K562 (cell line): ENCODE data around the gene COQ10B. TPM values are rescaled to one million over a fixed set of nuclear protein-coding genes. Genes with fewer than 3 reads are reported as not detected.

Source experiments
- ATAC-seq: fragments of 200-7000 bp; cut with Tn5 transposase; 3 replicates; pipeline ENCODE4 v1.9.1; 2020; ENCODE audit warnings: moderate library complexity
- BruUV-seq: library from RNA; stranded (reverse); fragments of 400-500 nt; replicated peaks from 2 replicates; lab custom pipeline; 2021; lab: Mats Ljungman, UMichigan
- CTCF ChIA-PET: fragments of 300-600 bp; formaldehyde crosslinking; extraction: SDS; loops from one replicate; lab custom pipeline; 2021; ENCODE audit warnings: low intra/inter-chr PET ratio; lab: Yijun Ruan, JAX
- POLR2A ChIA-PET: fragments of 300-600, 350-650 bp; sonication (Branson Sonifier 250); formaldehyde crosslinking; extraction: SDS; loops from one replicate; lab custom pipeline; 2021; ENCODE audit warnings: antibody characterized with exemption, inconsistent platforms; lab: Yijun Ruan, JAX
- DNase-seq, 4 experiments: peaks; one replicate each; pipeline versions ENCODE4 v3.0.0 to v3.0.0-alpha.2; 2011 to 2018; ENCODE audit warnings: low spot score in 3 of 4, mixed read lengths in 3 of 4; ENCODE audit errors: extremely low read depth in 1 of 4
- FAIRE-seq: peaks from 2 replicates; lab custom pipeline; 2011; peaks lifted over from hg19 to GRCh38; lab: Jason Lieb, UNC
- H2AFZ ChIP-seq: 2 replicates; pipeline ENCODE4 v1.6.0; 2011; ENCODE audit warnings: low read depth, low read length, control low read depth, inconsistent platforms
- H3K27ac ChIP-seq: fragments of 200-600 bp; 3 replicates; pipeline ENCODE4 v1.8.0; 2011; ENCODE audit warnings: low read depth, mild to moderate bottlenecking, control low read depth, inconsistent platforms, low read length, moderate library complexity, mixed read lengths; ENCODE audit errors: extremely low read depth
- H3K27me3 ChIP-seq, 2 experiments: fragments of 300-600 bp in 1 of 2; 2 replicates in 1 of 2; 3 replicates in 1 of 2; pipeline versions ENCODE4 v1.6.0 to v1.8.0; 2011; ENCODE audit warnings: inconsistent platforms in 2 of 2, low read length in 2 of 2, mild to moderate bottlenecking in 1 of 2, mixed read lengths in 1 of 2, moderate library complexity in 1 of 2; ENCODE audit not compliant: control insufficient read depth in 2 of 2, insufficient read depth in 2 of 2
- H3K36me3 ChIP-seq: fragments of 300-600 bp; 3 replicates; pipeline ENCODE4 v1.8.0; 2011; ENCODE audit warnings: mild to moderate bottlenecking, low read length, inconsistent platforms; ENCODE audit not compliant: control insufficient read depth, insufficient read depth
- H3K4me1 ChIP-seq, 2 experiments: fragments of 200-600 bp in 1 of 2; replicated peaks in 1 of 2; 2 replicates in 1 of 2; 3 replicates in 1 of 2; pipeline versions ENCODE4 v1.5.1 to v1.8.0; 2011; ENCODE audit warnings: inconsistent platforms in 2 of 2, low read length in 2 of 2, mild to moderate bottlenecking in 1 of 2, mixed read lengths in 1 of 2, moderate library complexity in 1 of 2; ENCODE audit not compliant: control insufficient read depth in 2 of 2, insufficient read depth in 2 of 2
- H3K4me2 ChIP-seq: 2 replicates; pipeline ENCODE4 v1.6.1; 2011; ENCODE audit warnings: low read length, control low read depth, inconsistent platforms, mixed read lengths; ENCODE audit not compliant: insufficient read depth
- H3K4me3 ChIP-seq: fragments of 200-600 bp; sonication (generic), shearing (Covaris generic); 2 replicates; pipeline ENCODE4 v1.5.1; 2016; ENCODE audit warnings: control low read depth, inconsistent platforms
- H3K79me2 ChIP-seq: fragments of 200-600 bp; 3 replicates; pipeline ENCODE4 v1.8.0; 2011; ENCODE audit warnings: low read length, inconsistent platforms; ENCODE audit not compliant: control insufficient read depth, insufficient read depth
- H3K9ac ChIP-seq, 2 experiments: 2 replicates each; pipeline versions ENCODE4 v1.6.0 to v1.6.1; 2011; ENCODE audit warnings: low read depth in 2 of 2, low read length in 2 of 2, control low read depth in 1 of 2, inconsistent platforms in 1 of 2, mild to moderate bottlenecking in 1 of 2, mixed read lengths in 1 of 2; ENCODE audit not compliant: insufficient read depth in 1 of 2
- H3K9me1 ChIP-seq: one replicate; pipeline ENCODE4 v1.6.0; 2011; ENCODE audit warnings: inconsistent platforms, mild to moderate bottlenecking, low read length, moderate library complexity; ENCODE audit not compliant: control insufficient read depth, insufficient read depth
- H3K9me3 ChIP-seq: replicated peaks from 2 replicates; pipeline ENCODE4 v1.5.1; 2011; ENCODE audit warnings: low read depth, low read length, inconsistent platforms; ENCODE audit not compliant: control insufficient read depth, insufficient read depth
- H4K20me1 ChIP-seq: replicated peaks from 2 replicates; pipeline ENCODE4 v1.6.1; 2011; ENCODE audit warnings: low read length, inconsistent platforms, mixed read lengths; ENCODE audit not compliant: control insufficient read depth, insufficient read depth
- BMI1 ChIP-seq: fragments of 150-350 bp; IDR thresholded peaks from 2 replicates; pipeline ENCODE4 v1.6.1; 2014; ENCODE audit warnings: low read length
- NR3C1 ChIP-seq: sonication (generic); formaldehyde crosslinking; IDR thresholded peaks from 2 replicates; pipeline ENCODE4 v1.8.1; 2022; ENCODE audit warnings: missing genetic modification reagents
- ZNF121 ChIP-seq: sonication (generic); formaldehyde crosslinking; conservative IDR thresholded peaks from 2 replicates; pipeline ENCODE4 v1.8.0; 2022; ENCODE audit warnings: missing genetic modification reagents
- ZNF407 ChIP-seq: fragments of 450-650 bp; IDR thresholded peaks from 2 replicates; pipeline ENCODE4 v1.6.1; 2016; ENCODE audit warnings: low read depth
- ZNF764 ChIP-seq: fragments of 250-450 bp; sonication (Bioruptor Pico); IDR thresholded peaks from 2 replicates; pipeline ENCODE4 v1.4.0; 2020; ENCODE audit warnings: low read depth, mild to moderate bottlenecking, moderate library complexity
- WGBS: fragments of 100-300 bp; shearing (Covaris generic); methylation state at CpG from one replicate; pipeline ENCODE4 v1.1.6; 2016; ENCODE audit warnings: low coverage, mixed read lengths; ENCODE audit not compliant: insufficient coverage; ENCODE audit errors: missing lambda C conversion rate; 5-methylcytosine and 5-hydroxymethylcytosine counted together
- in situ Hi-C: fragments of 300-500 bp; cut with MboI; formaldehyde crosslinking; loops from 4 replicates; pipeline ENCODE4 v1.15.0; 2018; ENCODE audit warnings: inconsistent platforms, mixed read lengths
- intact Hi-C: fragments of 100-400 bp; cut with micrococcal nuclease; formaldehyde crosslinking; loops from 2 replicates; pipeline ENCODE4 v1.14.2; 2022
- polyA plus RNA-seq, 8 experiments: library from polyadenylated mRNA; depleted of rRNA in 4 of 8; stranded (reverse) in 5 of 8; unstranded in 3 of 8; fragments of >200 nt; fragmentation: Nextera tagmentation in 2 of 8; fragmentation: Illumina TruSeq in 1 of 8; extraction: Ambion mirVana in 2 of 8; extraction: Trizol in 1 of 8; gene quantifications; 2 replicates each; pipeline versions ENCODE4 v1.2.1 to v1.2.3, GENCODE V29; 2011 to 2014; ENCODE audit warnings: inconsistent platforms in 1 of 8, missing spikeins in 1 of 8
- total RNA-seq, 7 experiments: library from RNA; depleted of rRNA in 6 of 7; stranded (reverse); fragments of >200 nt in 6 of 7; fragmentation: Illumina TruSeq in 2 of 7; extraction: Trizol in 2 of 7; gene quantifications; 2 replicates each; pipeline versions ENCODE4 v1.2.1 to v1.2.3, GENCODE V29; 2011 to 2021; ENCODE audit warnings: low replicate concordance in 1 of 7

Gene COQ10B
- total and polyA plus RNA-seq, 9 of the 15 experiments (the other 6 are each of a cell fraction or from before 2014, with no cell fraction given), result 3.1 to 13.1 (median 7.7) TPM

- FAIRE-seq, result no peak
- ChIA-PET CTCF (no interaction called here), POLR2A (interaction anchor here (0.6 to 1.2 kb wide), 2 partner anchors 14 to 22 kb away, joined by 3 read pairs; no protein-coding TSS in a partner anchor)
- H3K4me3 ChIP-seq, result no peak overlapping the region
- peaks cover 40% of the 10 kb centered on the region for H3K79me2 ChIP-seq
- no peak for DNase-seq
- H3K9me3 ChIP-seq, result no peaks in the 10 kb centered on the region
- ATAC-seq, result no peak
- peaks cover 17% of the 10 kb centered on the region for H4K20me1 ChIP-seq
- no peak overlapping the region for H3K9ac ChIP-seq
- H3K9me1 ChIP-seq, result no peaks in the 10 kb centered on the region
- WGBS, result 79% methylated on average over 2 of the region's 2 CpGs
- no peak overlapping the region for H2AFZ ChIP-seq
- H3K4me1 ChIP-seq, result peaks cover 5% of the 10 kb centered on the region in 2 experiments; a peak in 4 of 5 replicates
- in situ Hi-C loops (no loop called here), intact Hi-C loops (no loop called here)
- no TSS peak for BruUV-seq
- TF ChIP-seq ZNF764 (CRISPR knock-in tag) (no peak), ZNF121 (peak; percentile 84)
- no peak overlapping the region for H3K27ac ChIP-seq
- H3K36me3 ChIP-seq, result peaks cover 3% of the 10 kb centered on the region; the same call in 2 of the 3 replicates
- no peak overlapping the region for H3K4me2 ChIP-seq
- no peaks in the 10 kb centered on the region for H3K27me3 ChIP-seq
Measured at GRCh38 chr2:197437380-197437779, 16.0 kb upstream of the COQ10B start.

- in situ Hi-C loops (no loop called here), intact Hi-C loops (no loop called here)
- CTCF ChIA-PET, result no interaction called here
- Histone ChIP-seq H3K4me2 (no peak overlapping the region), H3K9ac (no peak overlapping the region), H2AFZ (no peak overlapping the region), H3K79me2 (no peaks in the 10 kb centered on the region), H3K9me3 (no peaks in the 10 kb centered on the region), H3K27ac (no peak overlapping the region), H4K20me1 (no peaks in the 10 kb centered on the region), H3K27me3 (no peaks in the 10 kb centered on the region), H3K4me1 (no peaks in the 10 kb centered on the region; a peak in 2 of 5 replicates), H3K4me3 (no peak overlapping the region), H3K9me1 (no peaks in the 10 kb centered on the region), H3K36me3 (no peaks in the 10 kb centered on the region)
- DNase-seq (no peak), ATAC-seq (no peak), FAIRE-seq (no peak)
- BruUV-seq, result no TSS peak
- WGBS, result 21% methylated on average over 2 of the region's 5 CpGs
- POLR2A ChIA-PET, result interaction anchor here (0.6 to 3.1 kb wide), 2 partner anchors 10 to 44 kb away, joined by 3 to 10 read pairs; partner anchors contain the start of gene COQ10B
- TF ChIP-seq BMI1, result no peak
- TF ChIP-seq NR3C1 (CRISPR knock-in tag), result no peak
- no peak for TF ChIP-seq ZNF407
Measured at GRCh38 chr2:197442857-197443256, 10.5 kb upstream of the COQ10B start.
